Measurements from ENCODE around the gene PRDM15. TPM values are rescaled to one million over a fixed set of nuclear protein-coding genes. Genes with fewer than 3 reads are reported as not detected.

PRDM15 gene
- total and polyA plus RNA-seq, 2 donors (not counting 1 experiment from before 2014, with no cell fraction given), result 2.3 to 3.6 TPM

DNA sequence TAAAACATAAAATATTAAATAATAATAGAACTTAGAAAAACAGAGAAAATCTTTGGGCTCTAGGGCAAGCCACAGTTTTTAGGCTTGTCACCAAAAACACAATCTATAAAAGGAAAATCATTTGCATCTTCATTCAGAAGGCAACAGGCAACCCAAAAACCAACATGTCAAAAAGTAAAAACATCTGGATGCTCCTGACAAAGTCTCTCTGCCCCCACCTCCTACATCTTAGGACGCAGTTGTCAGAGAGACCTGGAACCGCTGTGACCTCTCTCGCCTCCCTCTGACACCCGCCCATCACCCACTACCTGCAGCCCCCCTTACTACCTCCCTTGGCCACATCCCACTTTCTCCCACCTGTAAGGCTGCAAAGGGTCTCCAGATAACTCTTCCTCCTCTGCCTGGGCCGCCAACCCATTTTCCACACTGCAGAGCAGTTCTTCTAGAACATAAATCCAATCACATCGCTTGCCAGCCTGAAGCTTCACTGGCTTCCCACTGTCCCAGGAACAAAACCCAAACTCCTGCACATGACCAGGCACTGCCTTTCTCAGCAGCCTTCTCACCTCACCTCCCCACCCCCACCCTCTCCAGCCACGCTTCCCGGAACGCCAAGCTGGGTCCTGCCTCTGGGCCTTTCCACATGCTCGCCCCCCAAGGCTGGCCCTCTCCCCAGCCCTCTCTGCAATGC is 14.7 kb downstream of the PRDM15 start:
- Histone ChIP-seq H3K4me3 (replicated peaks in 1 of 4; ENCODE audit: control extremely low read depth in 1 of 4, insufficient read depth in 1 of 4, low read depth in 3 of 4, low read length in 4 of 4) (no peak overlapping the region), H3K4me1 (ENCODE audit: control insufficient read depth, extremely low read depth, insufficient read depth, low read length) (no peaks in the 10 kb centered on the region), H3K27ac (ENCODE audit: insufficient read depth, low read length) (no peak overlapping the region), H3K9me3 (ENCODE audit: control insufficient read depth, insufficient read depth, low read depth, low read length) (no peaks in the 10 kb centered on the region), H3K27me3 (ENCODE audit: control insufficient read depth, insufficient read depth, low read length) (no peaks in the 10 kb centered on the region), H3K4me2 (ENCODE audit: extremely low read depth, insufficient read depth, low read length) (no peak overlapping the region), H3K9ac (ENCODE audit: insufficient read depth, low read length) (no peak overlapping the region), H3K36me3 (ENCODE audit: control insufficient read depth, insufficient read depth, low read length) (no peaks in the 10 kb centered on the region), H4K20me1 (ENCODE audit: control insufficient read depth, extremely low read depth, insufficient read depth, low read length) (no peaks in the 10 kb centered on the region), H3K79me2 (ENCODE audit: control insufficient read depth, insufficient read depth, low read length) (peaks cover 7% of the 10 kb centered on the region), H2AFZ (ENCODE audit: low read length) (no peak overlapping the region)
- no peak for DNase-seq (ENCODE audit: low read depth in 2 of 2)
- TF ChIP-seq, protein P1, sequence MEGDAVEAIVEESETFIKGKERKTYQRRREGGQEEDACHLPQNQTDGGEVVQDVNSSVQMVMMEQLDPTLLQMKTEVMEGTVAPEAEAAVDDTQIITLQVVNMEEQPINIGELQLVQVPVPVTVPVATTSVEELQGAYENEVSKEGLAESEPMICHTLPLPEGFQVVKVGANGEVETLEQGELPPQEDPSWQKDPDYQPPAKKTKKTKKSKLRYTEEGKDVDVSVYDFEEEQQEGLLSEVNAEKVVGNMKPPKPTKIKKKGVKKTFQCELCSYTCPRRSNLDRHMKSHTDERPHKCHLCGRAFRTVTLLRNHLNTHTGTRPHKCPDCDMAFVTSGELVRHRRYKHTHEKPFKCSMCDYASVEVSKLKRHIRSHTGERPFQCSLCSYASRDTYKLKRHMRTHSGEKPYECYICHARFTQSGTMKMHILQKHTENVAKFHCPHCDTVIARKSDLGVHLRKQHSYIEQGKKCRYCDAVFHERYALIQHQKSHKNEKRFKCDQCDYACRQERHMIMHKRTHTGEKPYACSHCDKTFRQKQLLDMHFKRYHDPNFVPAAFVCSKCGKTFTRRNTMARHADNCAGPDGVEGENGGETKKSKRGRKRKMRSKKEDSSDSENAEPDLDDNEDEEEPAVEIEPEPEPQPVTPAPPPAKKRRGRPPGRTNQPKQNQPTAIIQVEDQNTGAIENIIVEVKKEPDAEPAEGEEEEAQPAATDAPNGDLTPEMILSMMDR (conservative IDR thresholded peaks at IDR 0.05 in 1 of 2, IDR thresholded peaks at IDR 0.05 in 1 of 2; ENCODE audit: low read depth in 1 of 2, low read length in 2 of 2), result no peak
- no peak for TF ChIP-seq EZH2 (IDR thresholded peaks at IDR 0.05; ENCODE audit: low read length, missing control alignments)

- no peak overlapping the region for H3K27ac ChIP-seq (ENCODE audit: insufficient read depth, low read length)
- H3K4me2 ChIP-seq (ENCODE audit: extremely low read depth, insufficient read depth, low read length), result no peak overlapping the region
Measured at GRCh38 chr21:41863439-41863740, 15.8 kb downstream of the PRDM15 start.

DNA sequence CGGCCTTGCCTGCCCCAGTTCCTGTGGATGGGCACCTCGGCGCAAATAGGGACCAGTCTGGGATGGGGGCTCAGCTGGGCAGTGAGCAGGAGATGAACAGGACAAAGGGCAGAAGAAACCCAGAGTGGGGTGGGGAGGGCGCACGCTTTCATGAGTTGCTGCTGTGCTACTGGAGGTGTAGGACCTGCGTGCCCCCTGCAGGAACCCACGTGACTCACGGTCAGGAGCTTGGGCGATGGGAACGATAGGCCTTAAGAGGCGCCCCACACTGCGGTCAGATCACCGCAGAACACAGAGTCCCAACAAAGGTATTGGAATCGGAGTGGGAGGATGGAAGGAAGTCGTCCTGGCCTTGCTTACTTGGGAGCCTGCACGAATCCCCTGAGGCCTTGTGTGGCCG is 17.2 kb downstream of the PRDM15 start:
- H3K4me2 ChIP-seq (ENCODE audit: extremely low read depth, insufficient read depth, low read length), result no peak overlapping the region
- H4K20me1 ChIP-seq (ENCODE audit: control insufficient read depth, extremely low read depth, insufficient read depth, low read length), result no peaks in the 10 kb centered on the region
- H3K9me3 ChIP-seq (ENCODE audit: control insufficient read depth, insufficient read depth, low read depth, low read length), result no peaks in the 10 kb centered on the region
- no peak for DNase-seq (ENCODE audit: low read depth in 2 of 2)
- H3K27me3 ChIP-seq (ENCODE audit: control insufficient read depth, insufficient read depth, low read length), result no peaks in the 10 kb centered on the region
- peaks cover 5% of the 10 kb centered on the region for H3K36me3 ChIP-seq (ENCODE audit: control insufficient read depth, insufficient read depth, low read length)
- H3K9ac ChIP-seq (ENCODE audit: insufficient read depth, low read length), result no peak overlapping the region
- TF ChIP-seq, protein P1 (conservative IDR thresholded peaks at IDR 0.05 in 1 of 2, IDR thresholded peaks at IDR 0.05 in 1 of 2; ENCODE audit: low read depth in 1 of 2, low read length in 2 of 2), result no peak
- TF ChIP-seq EZH2 (IDR thresholded peaks at IDR 0.05; ENCODE audit: low read length, missing control alignments), result no peak
- no peak overlapping the region for H3K27ac ChIP-seq (ENCODE audit: insufficient read depth, low read length)
- H2AFZ ChIP-seq (ENCODE audit: low read length), result no peak overlapping the region
- H3K4me1 ChIP-seq (ENCODE audit: control insufficient read depth, extremely low read depth, insufficient read depth, low read length), result no peaks in the 10 kb centered on the region
- H3K79me2 ChIP-seq (ENCODE audit: control insufficient read depth, insufficient read depth, low read length), result peaks cover 7% of the 10 kb centered on the region
- no peak overlapping the region for H3K4me3 ChIP-seq (replicated peaks in 1 of 4; ENCODE audit: control extremely low read depth in 1 of 4, insufficient read depth in 1 of 4, low read depth in 3 of 4, low read length in 4 of 4)

More at GRCh38 chr21:41863439-41863740, 15.8 kb downstream of the PRDM15 start:
- no peaks in the 10 kb centered on the region for H3K4me1 ChIP-seq (ENCODE audit: control insufficient read depth, extremely low read depth, insufficient read depth, low read length)
- H3K4me3 ChIP-seq (replicated peaks in 1 of 4; ENCODE audit: control extremely low read depth in 1 of 4, insufficient read depth in 1 of 4, low read depth in 3 of 4, low read length in 4 of 4), result no peak overlapping the region
- H4K20me1 ChIP-seq (ENCODE audit: control insufficient read depth, extremely low read depth, insufficient read depth, low read length), result no peaks in the 10 kb centered on the region
- no peaks in the 10 kb centered on the region for H3K9me3 ChIP-seq (ENCODE audit: control insufficient read depth, insufficient read depth, low read depth, low read length)
- H2AFZ ChIP-seq (ENCODE audit: low read length), result no peak overlapping the region
- peaks cover 7% of the 10 kb centered on the region for H3K79me2 ChIP-seq (ENCODE audit: control insufficient read depth, insufficient read depth, low read length)
- H3K9ac ChIP-seq (ENCODE audit: insufficient read depth, low read length), result no peak overlapping the region
- no peaks in the 10 kb centered on the region for H3K27me3 ChIP-seq (ENCODE audit: control insufficient read depth, insufficient read depth, low read length)
- TF ChIP-seq, protein P1 (conservative IDR thresholded peaks at IDR 0.05 in 1 of 2, IDR thresholded peaks at IDR 0.05 in 1 of 2; ENCODE audit: low read depth in 1 of 2, low read length in 2 of 2), result no peak
- TF ChIP-seq EZH2 (IDR thresholded peaks at IDR 0.05; ENCODE audit: low read length, missing control alignments), result no peak
- H3K36me3 ChIP-seq (ENCODE audit: control insufficient read depth, insufficient read depth, low read length), result peaks cover 2% of the 10 kb centered on the region
- no peak for DNase-seq (ENCODE audit: low read depth in 2 of 2)

Measured in fibroblast of lung (primary cell).